CD14-positive monocyte (primary cell): ENCODE measurements around the gene NUMB. TPM values are rescaled to one million over a fixed set of nuclear protein-coding genes. Genes with fewer than 3 reads are reported as not detected.

Experiments used
- DNase-seq, 3 donors: peaks; one replicate each; pipeline ENCODE4 v3.0.0-alpha.2; 2011 to 2022
- H2AFZ ChIP-seq: 2 replicates; pipeline ENCODE4 v1.6.0; 2012; ENCODE audit warnings: mild to moderate bottlenecking, low read depth, low read length, inconsistent platforms; ENCODE audit not compliant: insufficient read depth, poor library complexity, severe bottlenecking
- H3K27ac ChIP-seq, 2 donors: 1 replicate in 1 of 2; 2 replicates in 1 of 2; pipeline ENCODE4 v1.5.1; 2012 to 2013; ENCODE audit warnings: low read length in 2 of 2, control low read depth in 1 of 2, inconsistent platforms in 1 of 2, low read depth in 1 of 2, mild to moderate bottlenecking in 1 of 2
- H3K27me3 ChIP-seq, 2 donors: one replicate each; pipeline versions ENCODE4 v1.6.0 to v1.6.1; 2011 to 2013; ENCODE audit warnings: low read length in 2 of 2; ENCODE audit not compliant: control insufficient read depth in 2 of 2, insufficient read depth in 2 of 2
- H3K36me3 ChIP-seq, 2 donors: replicated peaks in 1 of 2; 1 replicate in 1 of 2; 2 replicates in 1 of 2; pipeline versions ENCODE4 v1.5.1 to v1.6.1; 2012 to 2013; ENCODE audit warnings: low read length in 2 of 2, control low read depth in 1 of 2, inconsistent platforms in 1 of 2, mild to moderate bottlenecking in 1 of 2; ENCODE audit not compliant: insufficient read depth in 2 of 2, control insufficient read depth in 1 of 2
- H3K4me1 ChIP-seq, 2 donors: 1 replicate in 1 of 2; 2 replicates in 1 of 2; pipeline versions ENCODE4 v1.5.1 to v1.6.1; 2012 to 2013; ENCODE audit warnings: low read length in 2 of 2, control low read depth in 1 of 2, inconsistent platforms in 1 of 2, mild to moderate bottlenecking in 1 of 2, moderate library complexity in 1 of 2; ENCODE audit not compliant: insufficient read depth in 2 of 2, control insufficient read depth in 1 of 2
- H3K4me2 ChIP-seq: replicated peaks from 2 replicates; pipeline ENCODE3; 2012; ENCODE audit warnings: low read length, moderate library complexity, mild to moderate bottlenecking; ENCODE audit not compliant: poor library complexity, severe bottlenecking; ENCODE audit errors: extremely low read depth
- H3K4me3 ChIP-seq, 3 experiments: fragments of 200-600 bp in 1 of 3; sonication (generic) in 1 of 3; replicated peaks in 1 of 3; 1 replicate in 2 of 3; 2 replicates in 1 of 3; pipeline ENCODE4 v1.5.1; 2011 to 2013; ENCODE audit warnings: low read length in 3 of 3, mild to moderate bottlenecking in 3 of 3, control low read depth in 2 of 3, low read depth in 2 of 3, inconsistent platforms in 1 of 3, moderate library complexity in 1 of 3
- H3K79me2 ChIP-seq: 2 replicates; pipeline ENCODE4 v1.6.0; 2012; ENCODE audit warnings: mild to moderate bottlenecking, control low read depth, inconsistent platforms, low read length, moderate library complexity; ENCODE audit not compliant: insufficient read depth
- H3K9ac ChIP-seq: 2 replicates; pipeline ENCODE4 v1.6.0; 2017; ENCODE audit warnings: low read length, mild to moderate bottlenecking; ENCODE audit not compliant: insufficient read depth, poor library complexity, severe bottlenecking
- H3K9me3 ChIP-seq, 2 donors: replicated peaks in 1 of 2; 1 replicate in 1 of 2; 2 replicates in 1 of 2; pipeline versions ENCODE4 v1.5.1 to v1.6.1; 2012 to 2013; ENCODE audit warnings: low read length in 2 of 2, control low read depth in 1 of 2; ENCODE audit not compliant: control insufficient read depth in 1 of 2, insufficient read depth in 1 of 2
- H4K20me1 ChIP-seq: 2 replicates; pipeline ENCODE4 v1.6.0; 2012; ENCODE audit warnings: mild to moderate bottlenecking, low read length, control low read depth, moderate library complexity; ENCODE audit not compliant: insufficient read depth
- H3K27ac Mint-ChIP-seq, 7 donors: one replicate each; pipeline ENCODE4 v1.8.0; 2020; ENCODE audit warnings: mild to moderate bottlenecking in 7 of 7, mixed read lengths in 7 of 7, moderate library complexity in 6 of 7, inconsistent platforms in 2 of 7
- H3K27me3 Mint-ChIP-seq, 3 donors: one replicate each; pipeline ENCODE4 v1.8.0; 2021 to 2022; ENCODE audit warnings: low read depth in 3 of 3, mild to moderate bottlenecking in 3 of 3, mixed read lengths in 3 of 3, moderate library complexity in 3 of 3, inconsistent platforms in 1 of 3
- H3K36me3 Mint-ChIP-seq, 2 donors: one replicate each; pipeline ENCODE4 v1.8.0; 2020; ENCODE audit warnings: mixed read lengths in 2 of 2, inconsistent platforms in 1 of 2, mild to moderate bottlenecking in 1 of 2
- H3K4me1 Mint-ChIP-seq: one replicate; pipeline ENCODE4 v1.8.0; 2020; ENCODE audit warnings: mild to moderate bottlenecking, mixed read lengths
- H3K4me3 Mint-ChIP-seq, 2 donors: one replicate each; pipeline ENCODE4 v1.8.0; 2020; ENCODE audit warnings: mild to moderate bottlenecking in 2 of 2, mixed read lengths in 2 of 2, moderate library complexity in 1 of 2
- H3K9me3 Mint-ChIP-seq, 7 donors: one replicate each; pipeline ENCODE4 v1.8.0; 2020 to 2022; ENCODE audit warnings: mixed read lengths in 7 of 7, mild to moderate bottlenecking in 6 of 7, moderate library complexity in 6 of 7, inconsistent platforms in 2 of 7
- CTCF ChIP-seq: fragments of 200-600 bp; IDR thresholded peaks from one replicate; pipeline ENCODE4 v1.8.0; 2022; ENCODE audit warnings: antibody characterized with exemption, mild to moderate bottlenecking
- WGBS: methylation state at CpG from one replicate; pipeline ENCODE4 v1.1.5; 2013; ENCODE audit warnings: missing lambda C conversion rate; ENCODE audit not compliant: insufficient coverage; 5-methylcytosine and 5-hydroxymethylcytosine counted together
- intact Hi-C, 2 donors: fragments of 100-400 bp; cut with micrococcal nuclease; formaldehyde crosslinking; loops; one replicate each; pipeline versions ENCODE4 v1.15.0 to v1.15.1; 2023
- polyA plus RNA-seq, 3 donors: library from polyadenylated mRNA; depleted of rRNA in 1 of 3; unstranded in 2 of 3; stranded (reverse) in 1 of 3; fragments of 300-500 nt in 2 of 3; fragments of >200 nt in 1 of 3; fragmentation: Illumina TruSeq in 2 of 3; gene quantifications; 1 replicate in 2 of 3; 2 replicates in 1 of 3; pipeline ENCODE4 v1.2.3, GENCODE V29; 2012 to 2021

Gene NUMB
- polyA plus RNA-seq, 3 donors, result 83.4 to 223 (median 126) TPM

- WGBS, result no CpG with 5 or more reads among the region's 1 CpG
- intact Hi-C loops, result no loop called here
These were observed 114.0 kb downstream of the NUMB start for GRCh38 chr14:73344319-73344718.

GRCh38 chr14:73342670-73343069 lies 115.7 kb downstream of the NUMB start:
- Histone ChIP-seq H3K4me2 (no peak overlapping the region), H3K4me3 (no peak overlapping the region), H3K27ac (no peak overlapping the region), H3K79me2 (peaks cover 55% of the 10 kb centered on the region), H3K9ac (no peak overlapping the region), H3K36me3 (peaks cover 17 to 69% of the 10 kb centered on the region in 2 donors), H3K9me3 (no peaks in the 10 kb centered on the region), H2AFZ (no peak overlapping the region), H4K20me1 (peaks cover 100% of the 10 kb centered on the region), H3K4me1 (no peaks in the 10 kb centered on the region), H3K27me3 (no peaks in the 10 kb centered on the region)
- H3K27ac Mint-ChIP-seq, result no peak overlapping the region
- TF ChIP-seq CTCF, result no peak
- H3K4me1 Mint-ChIP-seq, result peaks cover 9% of the 10 kb centered on the region
- no peak for DNase-seq
- intact Hi-C loops, result no loop called here
- no peaks in the 10 kb centered on the region for H3K9me3 Mint-ChIP-seq
- H3K36me3 Mint-ChIP-seq, result peaks cover 15 to 48% of the 10 kb centered on the region in 2 donors
- H3K27me3 Mint-ChIP-seq, result no peaks in the 10 kb centered on the region
- no peak overlapping the region for H3K4me3 Mint-ChIP-seq
- WGBS, result no CpG with 5 or more reads among the region's 5 CpGs

More at GRCh38 chr14:73344319-73344718, 114.0 kb downstream of the NUMB start:
- Histone ChIP-seq H3K27me3 (no peaks in the 10 kb centered on the region), H3K4me1 (no peaks in the 10 kb centered on the region), H2AFZ (no peak overlapping the region), H3K4me2 (no peak overlapping the region), H3K4me3 (no peak overlapping the region), H3K9me3 (no peaks in the 10 kb centered on the region), H4K20me1 (peaks cover 100% of the 10 kb centered on the region), H3K79me2 (peaks cover 62% of the 10 kb centered on the region), H3K36me3 (peaks cover 14 to 70% of the 10 kb centered on the region in 2 donors), H3K27ac (no peak overlapping the region), H3K9ac (no peak overlapping the region)
- Mint-ChIP-seq H3K36me3 (peaks cover 16 to 51% of the 10 kb centered on the region in 2 donors), H3K27ac (peak overlapping the region in 1 of 7 donors; percentile 10), H3K9me3 (no peaks in the 10 kb centered on the region), H3K4me1 (peaks cover 13% of the 10 kb centered on the region), H3K4me3 (no peak overlapping the region), H3K27me3 (no peaks in the 10 kb centered on the region)
- no peak for DNase-seq
- TF ChIP-seq CTCF, result no peak
